ENCODE measurements around the gene MRPL10. TPM values are rescaled to one million over a fixed set of nuclear protein-coding genes. Genes with fewer than 3 reads are reported as not detected.

The MRPL10 gene
- total and polyA plus RNA-seq, 2 of the 8 experiments (the other 6 are each of a cell fraction or from before 2014, with no cell fraction given), result 85.3 to 214 TPM

- no peak for FAIRE-seq
- H3K4me3 ChIP-seq (ENCODE audit: extremely low read depth in 1 of 4, insufficient read depth in 2 of 4, low read depth in 3 of 4, low read length in 4 of 4), result peak overlapping the region; percentile 39 to 67 (median 63); a peak in 7 of 8 replicates
- TF ChIP-seq ZNF274 (IDR thresholded peaks at IDR 0.05; ENCODE audit: borderline replicate concordance, extremely low read depth, low read length) (no peak), JUN (IDR thresholded peaks at IDR 0.05; ENCODE audit: low read depth, low read length) (no peak), ATF2 (IDR thresholded peaks at IDR 0.05; ENCODE audit: low read length) (no peak), JUND (IDR thresholded peaks at IDR 0.05; ENCODE audit: low read length) (no peak), SP2 (IDR thresholded peaks at IDR 0.05; ENCODE audit: low read length) (no peak), CEBPB (IDR thresholded peaks at IDR 0.05; ENCODE audit: low read depth, low read length) (no peak), KDM4A (IDR thresholded peaks at IDR 0.05; ENCODE audit: low read depth, low read length, severe bottlenecking) (no peak), CTBP2 (IDR thresholded peaks at IDR 0.05; ENCODE audit: borderline replicate concordance, insufficient read depth, insufficient read length, low read length) (no peak), KDM5A (IDR thresholded peaks at IDR 0.05; ENCODE audit: low read length) (no peak), BCL11A (IDR thresholded peaks at IDR 0.05; ENCODE audit: low read depth in 2 of 2, low read length in 2 of 2) (no peak)
Measured at GRCh38 chr17:47852113-47852949, 21.0 kb upstream of the MRPL10 start.

More at GRCh38 chr17:47852113-47852949, 21.0 kb upstream of the MRPL10 start:
- Histone ChIP-seq H3K23me2 (ENCODE audit: low read depth, low read length) (peaks cover 20% of the 10 kb centered on the region), H3K79me2 (ENCODE audit: control insufficient read depth in 1 of 2, insufficient read depth in 2 of 2, low read length in 2 of 2) (no peaks in the 10 kb centered on the region), H3K4ac (replicated peaks; ENCODE audit: insufficient read length, low read depth, low read length) (no peak overlapping the region), H3K27ac (ENCODE audit: low read depth, low read length) (no peak overlapping the region), H3K79me1 (ENCODE audit: low read depth, low read length) (no peaks in the 10 kb centered on the region), H2BK12ac (ENCODE audit: low read depth, low read length) (no peak overlapping the region; the same call in 1 of the 2 replicates), H2BK120ac (replicated peaks; ENCODE audit: low read depth, low read length) (no peak overlapping the region), H3K9ac (replicated peaks in 1 of 4; ENCODE audit: extremely low read depth in 1 of 4, low read depth in 3 of 4, low read length in 3 of 4) (no peak overlapping the region; a peak in 1 of 7 replicates), H2BK15ac (ENCODE audit: low read length) (no peak overlapping the region), H2BK5ac (ENCODE audit: low read depth, low read length) (no peak overlapping the region), H2AFZ (ENCODE audit: low read length) (no peak overlapping the region), H3K14ac (ENCODE audit: insufficient read length) (no peak overlapping the region), H4K5ac (ENCODE audit: insufficient read length, low read depth, low read length) (no peak overlapping the region), H3K18ac (ENCODE audit: extremely low read depth, low read length) (peak overlapping the region; percentile 29; the same call in 1 of the 2 replicates), H4K91ac (replicated peaks; ENCODE audit: insufficient read length, low read length) (no peak overlapping the region), H2AK5ac (ENCODE audit: low read depth, low read length) (no peak overlapping the region), H3K27me3 (replicated peaks in 1 of 4; ENCODE audit: control insufficient read depth in 3 of 4, extremely low read depth in 1 of 4, insufficient read depth in 3 of 4, low read length in 3 of 4) (peaks cover 52 to 84% (median 80%) of the 10 kb centered on the region in 4 experiments), H3K4me1 (replicated peaks in 1 of 4; ENCODE audit: control insufficient read depth in 3 of 4, insufficient read depth in 4 of 4, low read length in 3 of 4) (peaks cover 4 to 20% (median 10%) of the 10 kb centered on the region in 4 experiments), H4K20me1 (replicated peaks in 1 of 2; ENCODE audit: control insufficient read depth in 1 of 2, insufficient read depth in 2 of 2, low read length in 2 of 2) (peaks cover 3 to 5% of the 10 kb centered on the region in 2 experiments), H3K9me3 (ENCODE audit: insufficient read depth in 2 of 2, low read depth in 1 of 2, low read length in 1 of 2) (no peaks in the 10 kb centered on the region), H4K8ac (ENCODE audit: extremely low read depth, insufficient read depth, low read length) (no peak overlapping the region; the same call in 1 of the 2 replicates), H3K36me3 (ENCODE audit: control insufficient read depth in 2 of 4, insufficient read depth in 4 of 4, low read length in 3 of 4) (no peaks in the 10 kb centered on the region), H3K23ac (ENCODE audit: insufficient read length) (no peak overlapping the region), H3K56ac (replicated peaks; ENCODE audit: insufficient read length, low read depth, low read length) (no peak overlapping the region), H3K4me2 (ENCODE audit: insufficient read depth in 1 of 2, low read depth in 2 of 2, low read length in 2 of 2) (peak overlapping the region; percentile 95 to 99), H2BK20ac (ENCODE audit: low read length) (no peak overlapping the region)
- WGBS, 2 experiments (ENCODE audit: extremely low coverage in 1 of 2, insufficient coverage in 1 of 2, insufficient read length in 1 of 2, insufficient replicate concordance in 2 of 2, low coverage in 1 of 2, low lambda C conversion rate in 2 of 2, missing lambda C conversion rate in 1 of 2), result 25% methylated on average over 32 of the region's 32 CpGs; no CpG with 5 or more reads in 1 of the 2 experiments
- no peak for DNase-seq (ENCODE audit: low read depth in 1 of 2, low spot score in 2 of 2)
- ChIA-PET POLR2A (ENCODE audit: partially characterized antibody) (interaction anchor here (1.2 to 12.4 kb wide), 4 partner anchors 11 to 39 kb away, joined by 4 to 134 read pairs (median 4); partner anchors contain the start of gene SP2), CTCF (ENCODE audit: partially characterized antibody) (interaction anchor here (15.3 to 33.0 kb wide), 5 partner anchors 4 to 97 kb away, joined by 246 to 1206 read pairs (median 373); partner anchors contain the start of genes PNPO, PRR15L, SCRN2 and SP2)

Measured in H1 (cell line).